Hypothalamus (tissue), 51 donors: Measurements from ENCODE around the gene SLC22A12.

ENCODE experiments used
- DNase-seq, 51 donors: peaks; one replicate each; lab custom pipeline; 2025; lab: John Stamatoyannopoulos, UW

Gene SLC22A12

GRCh38 chr11:64620381-64620971, 29.5 kb downstream of the SLC22A12 start:
- DNase-seq, result peak in 25 of 51 donors; percentile 15 to 64 (median 47)

- no peak for DNase-seq
Measured at GRCh38 chr11:64621283-64622019, 30.4 kb downstream of the SLC22A12 start.

- DNase-seq, result no peak
Measured at GRCh38 chr11:64622681-64623080, 31.7 kb downstream of the SLC22A12 start.

- no peak for DNase-seq
Measured at GRCh38 chr11:64624883-64625481, 34.0 kb downstream of the SLC22A12 start.

- DNase-seq, result no peak
Measured at GRCh38 chr11:64626637-64627036, 35.6 kb downstream of the SLC22A12 start.

GRCh38 chr11:64627371-64627770, 36.4 kb downstream of the SLC22A12 start:
- no peak for DNase-seq

GRCh38 chr11:64628596-64628995, 37.6 kb downstream of the SLC22A12 start:
- DNase-seq, result no peak

- DNase-seq, result no peak
Measured at GRCh38 chr11:64629103-64629502, 38.1 kb downstream of the SLC22A12 start.

- DNase-seq, result no peak
Measured at GRCh38 chr11:64629796-64630562, 39.0 kb downstream of the SLC22A12 start.

GRCh38 chr11:64631675-64632074, 40.7 kb downstream of the SLC22A12 start:
- DNase-seq, result no peak

GRCh38 chr11:64632237-64632636, 41.2 kb downstream of the SLC22A12 start:
- peak in 2 of 51 donors; percentile 31 to 84 for DNase-seq

GRCh38 chr11:64632654-64633053, 41.6 kb downstream of the SLC22A12 start:
- peak in 2 of 51 donors; percentile 36 to 84 for DNase-seq

GRCh38 chr11:64633555-64634159, 42.6 kb downstream of the SLC22A12 start:
- DNase-seq, result peak in 1 of 51 donors; percentile 25

- DNase-seq, result peak in 14 of 51 donors; percentile 24 to 60 (median 32)
Measured at GRCh38 chr11:64637334-64638017, 46.5 kb downstream of the SLC22A12 start.

GRCh38 chr11:64638018-64638665, 47.1 kb downstream of the SLC22A12 start:
- peak in 3 of 51 donors; percentile 25 to 36 (median 25) for DNase-seq

- no peak for DNase-seq
Measured at GRCh38 chr11:64638829-64639228, 47.8 kb downstream of the SLC22A12 start.

GRCh38 chr11:64639885-64640284, 48.9 kb downstream of the SLC22A12 start:
- no peak for DNase-seq

- no peak for DNase-seq
Measured at GRCh38 chr11:64641596-64642417, 50.8 kb downstream of the SLC22A12 start.

- DNase-seq, result no peak
Measured at GRCh38 chr11:64642418-64642735, 51.4 kb downstream of the SLC22A12 start.
